ENCODE measurements around the gene SLC22A7.

SLC22A7 gene

GRCh38 chr6:43283514-43283901, 14.6 kb upstream of the SLC22A7 start:
- no peak for DNase-seq (ENCODE audit: low spot score)

- no peak for DNase-seq (ENCODE audit: low spot score)
Observed at GRCh38 chr6:43283905-43284304, 14.2 kb upstream of the SLC22A7 start.

GRCh38 chr6:43284991-43285781, 12.9 kb upstream of the SLC22A7 start:
- no peak for DNase-seq (ENCODE audit: low spot score)

GRCh38 chr6:43285832-43286231, 12.2 kb upstream of the SLC22A7 start:
- DNase-seq (ENCODE audit: low spot score): no peak

- no peak for DNase-seq (ENCODE audit: low spot score)
Observed at GRCh38 chr6:43286456-43286979, 11.5 kb upstream of the SLC22A7 start.

- no peak for DNase-seq (ENCODE audit: low spot score)
Observed at GRCh38 chr6:43286980-43287716, 10.9 kb upstream of the SLC22A7 start.

- no peak for DNase-seq (ENCODE audit: low spot score)
Observed at GRCh38 chr6:43287717-43288679, 10.1 kb upstream of the SLC22A7 start.

GRCh38 chr6:43290339-43290904, 7.6 kb upstream of the SLC22A7 start:
- DNase-seq (ENCODE audit: low spot score): no peak

GRCh38 chr6:43290905-43291355, 7.1 kb upstream of the SLC22A7 start:
- DNase-seq (ENCODE audit: low spot score): no peak

GRCh38 chr6:43291708-43292107, 6.4 kb upstream of the SLC22A7 start:
- no peak for DNase-seq (ENCODE audit: low spot score)

GRCh38 chr6:43292341-43292740, 5.7 kb upstream of the SLC22A7 start:
- DNase-seq (ENCODE audit: low spot score): no peak

- no peak for DNase-seq (ENCODE audit: low spot score)
Observed at GRCh38 chr6:43292763-43293318, 5.2 kb upstream of the SLC22A7 start.

- no peak for DNase-seq (ENCODE audit: low spot score)
Observed at GRCh38 chr6:43293698-43294097, 4.4 kb upstream of the SLC22A7 start.

- no peak for DNase-seq (ENCODE audit: low spot score)
Observed at GRCh38 chr6:43294536-43294935, 3.5 kb upstream of the SLC22A7 start.

- DNase-seq (ENCODE audit: low spot score): no peak
Observed at GRCh38 chr6:43295456-43295855, 2.6 kb upstream of the SLC22A7 start.

- DNase-seq (ENCODE audit: low spot score): no peak
Observed at GRCh38 chr6:43296780-43297497, 1.1 kb upstream of the SLC22A7 start.

GRCh38 chr6:43298565-43299337, 691 bp downstream of the SLC22A7 start:
- DNase-seq (ENCODE audit: low spot score): no peak

GRCh38 chr6:43299338-43300293, 1.6 kb downstream of the SLC22A7 start:
- DNase-seq (ENCODE audit: low spot score): no peak

Data from CD4-positive, alpha-beta T cell treated with Interleukin-2 at 100 ng/mL for 4 hours (primary cell).